BLaER1 treated with 17β-estradiol and CSF1 and Interleukin-3, amounts not matched to agents 10 nM and 100 nM (cell line): ENCODE results near the gene SCRN3.
"Not testable (repeated sequence)": the region's sequence is repeated elsewhere in the genome, so short reads cannot be mapped to it uniquely, and the experiment has no call there.

Source experiments
- H3K27ac ChIP-seq, 11 experiments: shearing (Covaris generic); formaldehyde crosslinking; 2 replicates each; pipeline ENCODE4 v1.8.1; 2022
- H3K27me3 ChIP-seq, 11 experiments: shearing (Covaris generic); formaldehyde crosslinking; 2 replicates each; pipeline ENCODE4 v1.8.1; 2022
- H3K36me3 ChIP-seq, 11 experiments: shearing (Covaris generic); formaldehyde crosslinking; 2 replicates each; pipeline ENCODE4 v1.8.1; 2022
- H3K4me1 ChIP-seq, 10 experiments: shearing (Covaris generic); formaldehyde crosslinking; 2 replicates each; pipeline ENCODE4 v1.8.1; 2022
- H3K4me2 ChIP-seq, 11 experiments: shearing (Covaris generic); formaldehyde crosslinking; 2 replicates each; pipeline ENCODE4 v1.8.1; 2022
- H3K4me3 ChIP-seq, 10 experiments: shearing (Covaris generic); formaldehyde crosslinking; 2 replicates each; pipeline ENCODE4 v1.8.1; 2022
- H3K9ac ChIP-seq, 11 experiments: shearing (Covaris generic); formaldehyde crosslinking; 2 replicates each; pipeline ENCODE4 v1.8.1; 2022
- H3K9me3 ChIP-seq, 11 experiments: shearing (Covaris generic); formaldehyde crosslinking; replicated peaks in 1 of 11; 2 replicates each; pipeline ENCODE4 v1.8.1; 2022
- H4K20me1 ChIP-seq, 11 experiments: shearing (Covaris generic); formaldehyde crosslinking; 2 replicates each; pipeline ENCODE4 v1.8.1; 2022
- Cebpa-rat ChIP-seq, 11 experiments: shearing (Covaris generic); IDR thresholded peaks; 2 replicates each; pipeline ENCODE4 v1.8.1; 2022

The SCRN3 gene

GRCh38 chr2:174395284-174395968 lies at the start of gene SCRN3:
Gene SCRN3 (plus strand): TSS chr2:174395730. CDS start chr2:174398284, 2,554 bp downstream.
- H3K9ac ChIP-seq: peak within 1 kb of the TSS; percentile 77 to 92 (median 84)
- TF ChIP-seq Cebpa-rat (IDR thresholded peaks at IDR 0.05): no peak
- H3K36me3 ChIP-seq: peaks cover 22 to 43% (median 34%) of the 10 kb centered on the region in 11 experiments
- H3K9me3 ChIP-seq: peaks cover 0 to 10% (median 0%) of the 10 kb centered on the region in 11 experiments; a peak in 3 of 22 replicates
- peak within 1 kb of the TSS; percentile 74 to 96 (median 86) for H3K4me3 ChIP-seq
- H3K4me1 ChIP-seq: peaks cover 16 to 32% (median 27%) of the 10 kb centered on the region in 10 experiments
- H3K27me3 ChIP-seq: no peaks in the 10 kb centered on the region
- H3K4me2 ChIP-seq: peak within 1 kb of the TSS; percentile 86 to 98 (median 93)
- H3K27ac ChIP-seq: peak within 1 kb of the TSS; percentile 71 to 92 (median 85)
- peaks cover 0 to 22% (median 7%) of the 10 kb centered on the region in 11 experiments; a peak in 8 of 22 replicates for H4K20me1 ChIP-seq

- H4K20me1 ChIP-seq: peaks cover 0 to 24% (median 0%) of the 10 kb centered on the region in 11 experiments; a peak in 6 of 22 replicates
- H3K27ac ChIP-seq: no peak overlapping the region
- TF ChIP-seq Cebpa-rat (IDR thresholded peaks at IDR 0.05): no peak
- H3K4me3 ChIP-seq: no peak overlapping the region
- H3K9me3 ChIP-seq: no peaks in the 10 kb centered on the region
- H3K4me1 ChIP-seq: no peaks in the 10 kb centered on the region
- H3K4me2 ChIP-seq: no peak overlapping the region
- peaks cover 12 to 58% (median 26%) of the 10 kb centered on the region in 11 experiments for H3K36me3 ChIP-seq
- no peak overlapping the region for H3K9ac ChIP-seq
- peaks cover 10 to 18% (median 11%) of the 10 kb centered on the region in 11 experiments for H3K27me3 ChIP-seq
Observed at GRCh38 chr2:174350018-174350417, 45.5 kb upstream of the SCRN3 start.

GRCh38 chr2:174350593-174351181 lies 44.8 kb upstream of the SCRN3 start:
- H3K4me3 ChIP-seq: no peak overlapping the region
- no peak for TF ChIP-seq Cebpa-rat (IDR thresholded peaks at IDR 0.05)
- no peak overlapping the region for H3K27ac ChIP-seq
- H3K9me3 ChIP-seq: no peaks in the 10 kb centered on the region
- peaks cover 12 to 59% (median 26%) of the 10 kb centered on the region in 11 experiments for H3K36me3 ChIP-seq
- no peak overlapping the region for H3K4me2 ChIP-seq
- H3K9ac ChIP-seq: no peak overlapping the region
- H3K4me1 ChIP-seq: peaks cover 0 to 2% (median 0%) of the 10 kb centered on the region in 10 experiments; a peak in 2 of 20 replicates
- H3K27me3 ChIP-seq: peaks cover 3 to 12% (median 5%) of the 10 kb centered on the region in 11 experiments
- peaks cover 0 to 19% (median 0%) of the 10 kb centered on the region in 11 experiments; a peak in 5 of 22 replicates for H4K20me1 ChIP-seq

- H3K4me2 ChIP-seq: no peak overlapping the region
- peaks cover 0 to 16% (median 0%) of the 10 kb centered on the region in 11 experiments; a peak in 2 of 22 replicates for H4K20me1 ChIP-seq
- H3K4me3 ChIP-seq: no peak overlapping the region
- H3K27ac ChIP-seq: no peak overlapping the region
- no peaks in the 10 kb centered on the region for H3K27me3 ChIP-seq
- no peaks in the 10 kb centered on the region; a peak in 1 of 22 replicates for H3K9me3 ChIP-seq
- no peak overlapping the region for H3K9ac ChIP-seq
- TF ChIP-seq Cebpa-rat (IDR thresholded peaks at IDR 0.05): no peak
- peaks cover 12 to 65% (median 28%) of the 10 kb centered on the region in 11 experiments for H3K36me3 ChIP-seq
- peaks cover 0 to 11% (median 3%) of the 10 kb centered on the region in 10 experiments; a peak in 7 of 20 replicates for H3K4me1 ChIP-seq
Observed at GRCh38 chr2:174353004-174353403, 42.5 kb upstream of the SCRN3 start.

- Histone ChIP-seq H3K27me3 (no peaks in the 10 kb centered on the region), H3K4me2 (peak overlapping the region in 1 of 11 experiments; percentile 2; a peak in 1 of 22 replicates), H3K4me3 (no peak overlapping the region), H3K27ac (no peak overlapping the region), H4K20me1 (peaks cover 0 to 13% (median 0%) of the 10 kb centered on the region in 11 experiments; a peak in 2 of 22 replicates), H3K36me3 (peaks cover 15 to 71% (median 27%) of the 10 kb centered on the region in 11 experiments; a peak in 20 of 22 replicates), H3K4me1 (peaks cover 0 to 11% (median 3%) of the 10 kb centered on the region in 10 experiments; a peak in 7 of 20 replicates), H3K9me3 (peaks cover 0 to 11% (median 7%) of the 10 kb centered on the region in 11 experiments; a peak in 9 of 22 replicates), H3K9ac (no peak overlapping the region)
- TF ChIP-seq Cebpa-rat (IDR thresholded peaks at IDR 0.05): no peak
Observed at GRCh38 chr2:174356347-174356746, 39.2 kb upstream of the SCRN3 start.

GRCh38 chr2:174359663-174360062 lies 35.9 kb upstream of the SCRN3 start:
- H4K20me1 ChIP-seq: peaks cover 0 to 13% (median 0%) of the 10 kb centered on the region in 11 experiments; a peak in 2 of 22 replicates
- H3K4me2 ChIP-seq, H3K27me3 ChIP-seq, H3K9ac ChIP-seq, H3K27ac ChIP-seq, H3K4me3 ChIP-seq: not testable (repeated sequence)
- H3K4me1 ChIP-seq: peaks cover 0 to 11% (median 3%) of the 10 kb centered on the region in 10 experiments; a peak in 7 of 20 replicates
- H3K36me3 ChIP-seq: peaks cover 46 to 87% (median 55%) of the 10 kb centered on the region in 11 experiments
- peaks cover 20 to 32% (median 28%) of the 10 kb centered on the region in 11 experiments for H3K9me3 ChIP-seq

GRCh38 chr2:174362949-174363348 lies 32.6 kb upstream of the SCRN3 start:
- H3K9me3 ChIP-seq: peaks cover 45 to 63% (median 55%) of the 10 kb centered on the region in 11 experiments
- no peak overlapping the region for H3K4me2 ChIP-seq
- no peaks in the 10 kb centered on the region for H3K27me3 ChIP-seq
- H4K20me1 ChIP-seq: peaks cover 0 to 7% (median 0%) of the 10 kb centered on the region in 11 experiments; a peak in 2 of 22 replicates
- no peak for TF ChIP-seq Cebpa-rat (IDR thresholded peaks at IDR 0.05)
- H3K9ac ChIP-seq: no peak overlapping the region
- peaks cover 70 to 99% (median 82%) of the 10 kb centered on the region in 11 experiments for H3K36me3 ChIP-seq
- no peak overlapping the region for H3K4me3 ChIP-seq
- no peaks in the 10 kb centered on the region for H3K4me1 ChIP-seq
- H3K27ac ChIP-seq: no peak overlapping the region

GRCh38 chr2:174363492-174364225 lies 31.9 kb upstream of the SCRN3 start:
- H3K9ac ChIP-seq, H3K4me2 ChIP-seq, H3K27ac ChIP-seq, H3K27me3 ChIP-seq, H3K4me1 ChIP-seq, H4K20me1 ChIP-seq: not testable (repeated sequence)
- H3K4me3 ChIP-seq: peak overlapping the region in 2 of 10 experiments; percentile 18 to 30; a peak in 2 of 20 replicates
- peaks cover 45 to 69% (median 55%) of the 10 kb centered on the region in 11 experiments for H3K9me3 ChIP-seq
- peaks cover 70 to 99% (median 84%) of the 10 kb centered on the region in 11 experiments for H3K36me3 ChIP-seq
